GM12864 (cell line): Measurements from ENCODE around the gene IGFN1.

ENCODE experiments used
- DNase-seq: peaks from one replicate; pipeline ENCODE4 v3.0.0-alpha.2; 2011; ENCODE audit warnings: low read depth
- H3K4me3 ChIP-seq: 2 replicates; pipeline ENCODE4 v1.5.1; 2011; ENCODE audit warnings: mild to moderate bottlenecking, low read depth, low read length, control low read depth
- CTCF ChIP-seq: IDR thresholded peaks from 2 replicates; pipeline ENCODE4 v1.5.1; 2011; ENCODE audit warnings: low read depth, mild to moderate bottlenecking, moderate library complexity, low read length, control low read depth, inconsistent platforms; ENCODE audit errors: missing control alignments

Gene IGFN1

GRCh38 chr1:201191653-201192260, 1.1 kb downstream of the IGFN1 start:
- no peak for DNase-seq

GRCh38 chr1:201192261-201192788, 1.7 kb downstream of the IGFN1 start:
- no peak for DNase-seq
- no peak for TF ChIP-seq CTCF
- no peak overlapping the region for H3K4me3 ChIP-seq

More at GRCh38 chr1:201191653-201192260, 1.1 kb downstream of the IGFN1 start:
- no peak overlapping the region for H3K4me3 ChIP-seq
- no peak for TF ChIP-seq CTCF

GRCh38 chr1:201194046-201194445, 3.4 kb downstream of the IGFN1 start:
- TF ChIP-seq CTCF, result no peak
- no peak overlapping the region for H3K4me3 ChIP-seq
- DNase-seq, result no peak

- H3K4me3 ChIP-seq, result no peak overlapping the region
- no peak for TF ChIP-seq CTCF
- no peak for DNase-seq
These were observed 8.0 kb downstream of the IGFN1 start for GRCh38 chr1:201198598-201198997.

- no peak for TF ChIP-seq CTCF
- no peak overlapping the region for H3K4me3 ChIP-seq
- no peak for DNase-seq
These were observed 14.4 kb downstream of the IGFN1 start for GRCh38 chr1:201205036-201205435.

- H3K4me3 ChIP-seq, result no peak overlapping the region
- no peak for DNase-seq
- no peak for TF ChIP-seq CTCF
These were observed 15.6 kb downstream of the IGFN1 start for GRCh38 chr1:201206176-201206575.

- H3K4me3 ChIP-seq, result no peak overlapping the region
- TF ChIP-seq CTCF, result no peak
- DNase-seq, result no peak
These were observed 16.4 kb downstream of the IGFN1 start for GRCh38 chr1:201207046-201207445.
